GM04504 (cell line): ENCODE data around the gene OR56A3.
"Not testable (repeated sequence)": the region's sequence is repeated elsewhere in the genome, so short reads cannot be mapped to it uniquely, and the experiment has no call there.

Experiments used
- DNase-seq: peaks from one replicate; pipeline ENCODE4 v3.0.0-alpha.2; 2012; ENCODE audit warnings: low read depth

Gene OR56A3

DNA sequence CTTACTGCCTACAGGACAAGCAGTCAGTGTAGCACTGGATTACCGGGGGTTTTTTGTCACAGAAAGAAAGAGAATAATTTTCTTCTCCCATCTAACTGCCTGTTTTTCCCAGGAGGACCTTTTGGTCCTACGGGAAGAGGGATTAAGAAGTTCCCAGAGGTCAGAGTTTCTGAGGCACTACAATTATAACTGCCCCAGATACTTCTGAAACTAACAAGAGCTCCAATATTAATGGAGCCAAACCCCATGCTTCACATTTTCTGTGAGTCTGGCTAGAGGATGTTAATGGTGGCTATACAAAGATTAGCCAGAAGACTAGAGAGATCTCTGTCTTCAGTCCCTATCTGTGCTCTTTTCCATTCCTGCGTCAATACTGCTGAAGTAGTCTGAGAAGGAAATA is at the start of gene OR56A3:
OR56A3 (plus strand) TSS at position 301 of the 400 bp plus-strand sequence. CDS start 5,096 bp downstream, outside the sequence.
- DNase-seq, result no peak

DNA sequence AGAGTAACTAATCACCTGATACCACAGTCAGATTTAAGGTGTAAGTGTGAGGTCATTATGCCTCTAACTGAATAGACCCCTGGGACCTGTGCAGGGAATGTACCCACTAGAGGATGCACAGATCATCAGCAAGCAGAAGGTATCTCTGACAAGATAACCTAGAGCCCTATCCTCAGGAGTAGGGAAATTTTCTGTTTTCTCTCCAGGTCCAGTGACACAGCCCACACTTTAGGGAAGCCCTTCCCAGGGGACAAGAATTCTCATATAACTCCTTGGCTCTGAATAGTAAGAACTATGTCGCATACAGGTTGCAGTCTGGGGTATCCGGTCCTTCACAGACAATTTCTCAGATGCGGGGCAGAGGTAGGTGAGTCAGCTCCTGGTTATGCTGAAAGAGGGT is 49.1 kb upstream of the OR56A3 start, which contains the start of gene OR52E5:
OR52E5 (plus strand) TSS at position 301 of the 400 bp plus-strand sequence. CDS start 7,569 bp downstream, outside the sequence.
- no peak for DNase-seq

DNA sequence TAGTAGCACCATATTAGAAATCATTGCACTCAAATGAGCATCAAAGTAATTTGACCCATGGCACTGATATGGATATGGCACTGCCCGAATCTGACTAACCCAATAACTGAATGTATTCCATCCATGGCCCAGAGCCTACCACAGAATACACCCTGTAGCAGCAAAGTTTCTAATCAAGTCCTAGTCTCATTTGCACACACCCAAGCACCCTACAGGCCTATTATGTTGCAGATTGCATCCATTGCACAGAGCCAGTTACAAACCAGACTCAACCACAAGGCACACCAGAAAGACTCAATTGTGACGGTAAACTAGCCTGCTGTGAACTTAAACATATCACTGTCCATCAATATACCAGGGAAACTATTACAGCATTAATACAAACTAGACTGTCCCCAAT is 42.5 kb upstream of the OR56A3 start:
- no peak for DNase-seq

DNA sequence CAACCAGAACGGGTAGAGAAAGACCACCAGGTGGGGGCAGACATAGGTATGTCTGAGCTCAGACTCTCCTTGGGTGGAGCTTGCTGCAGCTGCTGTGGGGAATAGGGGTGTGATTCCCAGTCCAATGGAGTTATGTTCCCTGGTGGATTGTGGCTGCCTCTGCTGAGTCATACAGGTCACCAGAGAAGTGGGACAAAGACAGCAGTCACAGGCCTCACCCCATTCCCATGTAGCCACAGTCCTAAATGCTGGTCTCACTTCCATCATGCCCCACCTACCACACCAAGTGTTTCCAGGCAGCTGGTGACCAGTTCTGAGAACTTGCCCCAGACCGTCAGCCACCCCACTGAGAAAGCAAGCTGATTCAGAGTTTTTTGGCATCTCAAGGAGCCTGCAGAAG is 31.5 kb upstream of the OR56A3 start:
- DNase-seq, result no peak

- no peak for DNase-seq
Measured at GRCh38 chr11:5922749-5923426, 19.2 kb upstream of the OR56A3 start.

DNA sequence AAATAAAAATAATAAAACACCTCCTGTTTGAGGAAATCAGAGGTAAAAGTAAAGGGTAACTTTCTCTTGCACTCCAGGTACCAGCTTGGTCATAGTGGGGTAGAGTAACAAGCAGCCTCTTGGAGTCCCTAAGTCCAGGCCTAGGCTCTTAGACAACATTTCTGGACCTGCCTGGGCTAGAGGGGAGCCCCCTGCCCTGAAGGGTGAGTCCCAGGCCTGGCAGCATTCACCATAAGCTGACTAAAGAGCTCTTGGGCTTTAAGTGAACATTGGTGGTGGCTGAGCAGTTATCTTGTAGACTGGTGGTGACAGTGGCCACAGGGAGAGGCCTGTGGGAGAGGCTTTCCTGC is 18.6 kb upstream of the OR56A3 start:
- DNase-seq, result no peak

- DNase-seq, result no peak
Measured at GRCh38 chr11:5923794-5924193, 18.3 kb upstream of the OR56A3 start.

GRCh38 chr11:5928271-5928670 is 13.8 kb upstream of the OR56A3 start:
- no peak for DNase-seq

DNA sequence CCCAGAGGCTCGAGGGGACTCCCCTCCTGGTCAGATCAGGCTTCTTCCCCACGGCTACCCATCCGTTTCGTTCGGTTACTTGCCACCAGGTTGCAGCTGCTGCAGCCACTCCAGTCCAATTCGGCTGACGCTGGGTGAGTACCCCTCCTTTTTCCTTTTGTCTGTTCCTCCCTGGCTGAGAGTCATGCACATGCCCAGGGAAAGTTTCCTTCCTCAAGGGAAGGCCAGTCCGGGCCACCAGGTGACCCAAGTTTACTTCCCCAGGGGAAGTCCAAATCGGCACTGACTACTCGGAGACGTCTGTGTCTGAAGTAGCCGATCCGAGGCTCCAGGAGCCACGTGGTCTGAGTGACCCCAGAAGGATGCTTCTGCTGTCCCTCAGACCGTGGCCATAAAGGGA is 13.2 kb upstream of the OR56A3 start:
- no peak for DNase-seq

- DNase-seq, result no peak
Measured at GRCh38 chr11:5929571-5930368, 12.3 kb upstream of the OR56A3 start.

- DNase-seq, result no peak
Measured at GRCh38 chr11:5930614-5931013, 11.4 kb upstream of the OR56A3 start.

GRCh38 chr11:5931061-5931460 is 11.0 kb upstream of the OR56A3 start:
- no peak for DNase-seq

- DNase-seq, result no peak
Measured at GRCh38 chr11:5932671-5933070, 9.4 kb upstream of the OR56A3 start.

DNA sequence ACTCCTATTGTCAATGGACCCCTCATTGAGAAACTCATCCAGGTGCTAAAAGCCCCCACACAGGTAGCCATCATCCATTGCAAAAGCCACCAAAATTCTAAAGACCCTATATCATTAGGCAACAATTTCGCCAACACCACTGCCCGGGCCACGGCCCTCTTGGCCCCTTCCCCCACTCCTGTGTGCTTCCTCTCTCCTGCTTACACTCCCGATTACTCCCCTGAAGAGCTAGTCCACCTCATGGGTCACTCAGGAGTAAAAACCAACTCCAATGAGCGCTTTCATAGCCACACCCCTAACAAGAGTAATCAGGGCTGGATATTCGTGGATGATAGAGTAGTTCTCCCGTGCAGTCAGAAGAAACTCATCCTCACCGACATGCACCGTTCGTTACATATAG is 8.9 kb upstream of the OR56A3 start:
- no peak for DNase-seq

DNA sequence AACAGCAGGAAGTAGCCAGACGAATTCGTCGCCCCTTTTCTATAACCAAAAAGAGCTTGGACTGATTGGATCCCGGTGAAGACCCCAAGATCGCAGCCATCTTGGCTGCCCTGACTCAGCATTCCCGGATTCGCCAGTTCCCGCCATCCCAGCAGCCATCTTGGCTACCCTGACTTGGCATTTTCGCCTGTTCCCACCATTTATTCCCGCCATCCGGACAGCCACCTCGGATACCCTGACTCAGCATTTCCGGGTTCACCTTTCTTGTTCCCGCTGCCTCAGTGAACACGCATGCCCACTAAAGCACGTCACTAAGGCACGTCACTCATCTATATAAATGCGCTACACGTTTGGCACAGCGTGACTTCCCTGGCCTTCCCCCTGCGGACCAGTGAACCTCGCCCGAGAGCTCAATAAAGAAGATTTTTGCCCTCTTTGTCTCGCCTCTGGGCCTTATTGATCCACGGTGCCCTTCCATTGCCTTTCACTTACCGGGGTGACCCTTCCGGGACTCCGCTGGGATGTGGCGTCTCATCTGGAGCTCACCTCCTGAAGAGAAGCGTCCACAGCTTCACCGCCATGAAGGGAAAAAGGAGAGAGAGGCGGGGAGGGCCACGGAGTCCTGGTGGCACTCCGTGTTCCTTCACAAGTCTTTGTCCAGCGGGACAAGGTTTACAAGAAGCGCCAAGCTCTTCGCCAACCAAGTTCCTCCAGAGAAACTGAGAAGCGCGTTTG is 4.0 kb upstream of the OR56A3 start:
- DNase-seq, result no peak

- DNase-seq, result no peak
Measured at GRCh38 chr11:5938603-5938965, 3.5 kb upstream of the OR56A3 start.

GRCh38 chr11:5940748-5941147 is 1.3 kb upstream of the OR56A3 start:
- DNase-seq, result no peak

GRCh38 chr11:5955586-5955985 is 13.5 kb downstream of the OR56A3 start:
- DNase-seq, result no peak

DNA sequence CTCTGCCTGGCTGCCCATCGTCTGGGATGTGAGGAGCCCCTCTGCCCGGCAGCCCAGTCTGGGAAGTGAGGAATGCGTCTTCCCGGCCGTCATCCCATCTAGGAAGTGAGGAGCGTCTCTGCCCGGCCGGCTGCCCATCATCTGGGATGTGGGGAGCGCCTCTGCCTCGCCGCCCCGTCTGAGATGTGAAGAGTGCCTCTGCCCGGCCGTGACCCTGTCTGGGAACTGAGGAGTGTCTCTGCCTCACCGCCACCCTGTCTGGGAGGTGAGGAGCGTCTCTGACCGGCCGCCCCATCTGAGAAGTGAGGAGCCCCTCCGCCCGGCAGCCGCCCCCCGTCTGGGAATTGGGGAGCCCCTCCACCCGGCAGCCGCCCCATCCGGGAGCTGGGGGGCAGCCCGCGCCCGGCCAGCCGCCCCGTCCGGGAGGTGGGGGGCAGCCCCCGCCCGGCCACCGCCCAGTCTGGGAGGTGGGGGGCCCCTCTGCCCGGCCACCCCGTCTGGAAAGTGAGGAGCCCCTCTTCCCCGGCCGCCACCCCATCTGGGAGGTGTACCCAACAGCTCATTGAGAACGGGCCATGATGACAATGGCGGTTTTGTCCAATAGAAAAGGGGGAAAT is 18.8 kb downstream of the OR56A3 start:
- not testable (repeated sequence) for DNase-seq

GRCh38 chr11:5966958-5967357 is 24.9 kb downstream of the OR56A3 start:
- no peak for DNase-seq

DNA sequence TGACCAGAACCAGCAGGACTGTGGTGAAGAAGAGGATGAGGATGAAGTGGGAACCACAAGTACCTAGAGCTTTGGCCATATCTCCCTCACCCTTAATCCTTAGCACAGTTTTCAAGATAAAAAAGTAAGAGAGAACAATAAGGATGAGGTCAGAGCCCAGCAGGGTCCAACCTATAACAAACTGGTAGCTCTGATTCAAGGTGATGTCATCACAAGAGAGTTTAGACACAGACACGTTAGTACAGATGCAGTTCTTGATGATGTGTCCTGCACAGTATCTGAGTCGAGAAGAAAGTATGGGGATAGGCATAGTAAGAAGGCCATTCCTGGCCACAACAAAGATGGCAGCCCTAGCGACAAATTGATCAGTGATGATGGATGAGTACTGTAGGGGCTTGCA is 25.7 kb downstream of the OR56A3 start:
- DNase-seq, result no peak

- no peak for DNase-seq
Measured at GRCh38 chr11:5968394-5968793, 26.3 kb downstream of the OR56A3 start, which contains the start of gene OR56A5. Gene OR56A5, minus strand, starts transcription at chr11:5968494. Its CDS starts 0 bp downstream, at chr11:5968494.
